Psoas muscle (tissue), 8 donors: ENCODE data around the gene BAK1. TPM values are rescaled to one million over a fixed set of nuclear protein-coding genes. Genes with fewer than 3 reads are reported as not detected.

Source experiments
- ATAC-seq, 4 donors: fragments of 200-7000 bp; cut with Tn5 transposase; one replicate each; pipeline ENCODE4 v1.9.1; 2020; ENCODE audit warnings: moderate library complexity in 3 of 4, mild to moderate bottlenecking in 2 of 4
- DNase-seq, 2 donors: peaks; one replicate each; pipeline ENCODE4 v3.0.0-alpha.2; 2020
- H3K27ac ChIP-seq: fragments of 200-600 bp; one replicate; pipeline ENCODE4 v1.8.0; 2022
- H3K27me3 ChIP-seq, 3 donors: fragments of 200-600 bp in 1 of 3; one replicate each; pipeline versions ENCODE4 v1.6.1 to v1.8.0; 2013 to 2022; ENCODE audit warnings: low read length in 2 of 3, mild to moderate bottlenecking in 2 of 3, moderate library complexity in 1 of 3; ENCODE audit not compliant: insufficient read depth in 3 of 3
- H3K36me3 ChIP-seq, 2 donors: fragments of 200-600 bp in 1 of 2; one replicate each; pipeline versions ENCODE4 v1.6.1 to v1.8.0; 2013 to 2022; ENCODE audit warnings: low read depth in 1 of 2, mild to moderate bottlenecking in 1 of 2, moderate library complexity in 1 of 2; ENCODE audit not compliant: insufficient read depth in 1 of 2
- H3K4me1 ChIP-seq: fragments of 200-600 bp; one replicate; pipeline ENCODE4 v1.8.0; 2022
- H3K4me3 ChIP-seq: fragments of 200-600 bp; one replicate; pipeline ENCODE4 v1.8.0; 2022; ENCODE audit warnings: mild to moderate bottlenecking
- H3K9me3 ChIP-seq: fragments of 200-600 bp; one replicate; pipeline ENCODE4 v1.8.0; 2022
- CTCF ChIP-seq: fragments of 200-600 bp; IDR thresholded peaks from one replicate; pipeline ENCODE4 v1.8.0; 2022; ENCODE audit warnings: antibody characterized with exemption
- WGBS, 3 donors: extraction: QIAGEN DNeasy Blood & Tissue Kit; methylation state at CpG; one replicate each; pipeline versions ENCODE4 v1.1.6 to v1.1.7; 2013; 5-methylcytosine and 5-hydroxymethylcytosine counted together
- intact Hi-C, 2 donors: fragments of 100-400 bp; cut with DNase I; formaldehyde crosslinking; loops; one replicate each; pipeline versions ENCODE4 v1.11.0 to v1.14.2; 2022
- polyA plus RNA-seq, 3 donors: library from polyadenylated mRNA; stranded (reverse); fragments of 200-250 nt; gene quantifications; one replicate each; pipeline ENCODE4 v1.2.3, GENCODE V29; 2013
- total RNA-seq, 4 donors: library from RNA; stranded (reverse); fragmentation: NEBNext Ultra II Directional in 2 of 4; extraction: Animal tissue kit (Norgen Biotek cat#: 25700) in 2 of 4; gene quantifications; one replicate each; pipeline versions ENCODE4 v1.2.1 to v1.2.4, GENCODE V29; 2021 to 2023
- donor health status: healthy with polysubstance abuse.
- donor health status: DM: no; HTN: no; CAD: no; lungs with moderate emphysema.
- donor health status: Bipolar disorder and iron deficiency.
- donor health status: healthy.
- donor health status: DM: yes; HTN: yes; CAD: no.
- donor health status: DM: no; HTN: no; CAD: no.
- donor health status: DM: no; HTN: no; CAD: no.
- donor health status: DM: yes; HTN: yes; CAD: no.

BAK1 gene
- total and polyA plus RNA-seq, 7 donors, result 10.3 to 55.9 (median 19.8) TPM

- Histone ChIP-seq H3K36me3 (no peaks in the 10 kb centered on the region), H3K9me3 (no peaks in the 10 kb centered on the region), H3K27ac (peak overlapping the region; percentile 91), H3K27me3 (no peaks in the 10 kb centered on the region), H3K4me1 (peaks cover 28% of the 10 kb centered on the region), H3K4me3 (no peak overlapping the region)
- ATAC-seq, result no peak
- intact Hi-C loops, result loop anchor here (5.0 to 10.0 kb wide), 5 partner anchors 43 to 565 kb away; no protein-coding TSS in a partner anchor
- TF ChIP-seq CTCF, result no peak
- DNase-seq, result no peak
- 37 to 51% (median 49%) methylated on average over 4 of the region's 4 CpGs for WGBS, 3 donors
These were observed 9.3 kb upstream of the BAK1 start for GRCh38 chr6:33589392-33589730.

DNA sequence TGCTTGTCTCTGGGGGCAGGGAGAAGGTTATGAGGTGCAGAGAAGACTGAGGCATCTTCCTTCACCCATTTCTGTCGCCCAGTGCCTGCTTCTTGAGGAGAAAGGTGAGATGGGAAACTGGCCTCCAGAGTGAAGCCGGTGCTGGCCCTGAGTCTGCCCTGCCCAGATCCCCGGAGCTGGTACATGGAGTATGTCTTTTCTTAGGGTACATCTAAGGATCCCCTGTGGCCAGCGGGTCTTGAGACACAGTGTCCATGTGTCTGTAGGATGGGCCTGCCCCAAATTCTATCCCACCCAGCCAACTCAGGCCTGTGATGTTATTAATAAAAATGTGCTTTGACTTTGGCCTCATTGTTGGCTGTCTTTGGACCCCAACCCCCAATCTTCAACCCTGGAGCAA lies 8.8 kb upstream of the BAK1 start:
- Histone ChIP-seq H3K9me3 (no peaks in the 10 kb centered on the region), H3K4me1 (peaks cover 28% of the 10 kb centered on the region), H3K4me3 (no peak overlapping the region), H3K27me3 (no peaks in the 10 kb centered on the region), H3K27ac (peak overlapping the region; percentile 91), H3K36me3 (no peaks in the 10 kb centered on the region)
- 87 to 93% (median 87%) methylated on average over 4 of the region's 4 CpGs for WGBS, 3 donors
- TF ChIP-seq CTCF, result no peak
- DNase-seq (no peak), ATAC-seq (no peak)
- intact Hi-C loops, result loop anchor here (5.0 to 10.0 kb wide), 5 partner anchors 43 to 566 kb away; no protein-coding TSS in a partner anchor

DNA sequence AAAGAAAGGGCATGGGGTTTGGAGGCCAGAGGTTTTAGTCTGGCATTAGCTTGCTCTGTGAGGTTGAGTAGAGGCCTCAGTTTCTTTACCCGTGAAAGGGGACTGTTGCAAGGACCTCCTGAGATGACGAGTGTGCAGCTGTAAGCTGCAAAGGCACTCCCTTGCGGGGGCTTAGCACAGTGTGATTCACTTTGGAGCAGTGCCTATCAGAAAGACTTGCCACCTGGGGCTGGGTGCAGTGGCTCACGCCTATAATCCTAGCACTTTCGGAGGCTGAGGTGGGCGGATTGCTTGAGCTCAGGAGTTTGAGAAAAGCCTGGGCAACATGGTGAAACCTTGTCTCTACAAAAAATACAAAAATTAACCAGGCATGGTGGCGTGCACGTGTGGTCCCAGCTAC lies 7.5 kb upstream of the BAK1 start:
- no peak overlapping the region for H3K27ac ChIP-seq
- no peak for TF ChIP-seq CTCF
- no peak for ATAC-seq
- 93 to 96% (median 95%) methylated on average over 8 of the region's 8 CpGs for whole genome bisulfite sequencing, 3 donors
- H3K27me3 ChIP-seq, result no peaks in the 10 kb centered on the region
- no peaks in the 10 kb centered on the region for H3K9me3 ChIP-seq
- no peak for DNase-seq
- H3K4me3 ChIP-seq, result no peak overlapping the region
- no peaks in the 10 kb centered on the region for H3K36me3 ChIP-seq
- H3K4me1 ChIP-seq, result peaks cover 28% of the 10 kb centered on the region
- intact Hi-C loops, result loop anchor here (5.0 to 10.0 kb wide), 5 partner anchors 45 to 567 kb away; no protein-coding TSS in a partner anchor

DNA sequence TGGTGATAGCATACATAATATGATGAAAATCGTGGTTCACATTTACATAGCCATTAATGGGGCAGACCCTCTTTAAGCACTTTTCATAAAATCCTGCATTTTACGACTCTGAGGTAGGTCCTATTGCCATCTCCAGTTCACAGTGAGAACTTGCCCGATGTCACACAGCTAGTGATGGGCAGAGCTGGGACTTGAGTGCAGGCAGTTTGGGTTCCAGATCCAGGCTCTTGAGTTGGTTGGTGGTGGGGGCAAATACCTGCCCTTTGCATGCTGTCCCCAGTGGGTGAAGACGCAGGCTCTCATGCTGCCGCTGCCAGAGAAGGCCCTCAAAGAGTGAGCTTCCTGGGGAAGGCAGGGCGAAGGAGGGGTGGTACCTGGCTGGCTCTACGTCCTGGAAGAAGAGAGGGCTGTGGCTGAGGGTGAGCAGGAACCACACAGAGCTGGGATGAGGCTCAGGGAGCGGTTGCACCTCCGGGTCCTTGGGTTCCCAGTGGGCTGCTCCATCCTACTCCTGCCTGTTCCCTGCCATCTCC lies 6.1 kb upstream of the BAK1 start:
- DNase-seq, result no peak
- ATAC-seq, result no peak
- Histone ChIP-seq H3K27ac (no peak overlapping the region), H3K9me3 (no peaks in the 10 kb centered on the region), H3K27me3 (no peaks in the 10 kb centered on the region), H3K4me3 (peak overlapping the region; percentile 39), H3K36me3 (no peaks in the 10 kb centered on the region), H3K4me1 (peaks cover 26% of the 10 kb centered on the region)
- 75 to 86% (median 77%) methylated on average over 9 of the region's 9 CpGs for WGBS, 3 donors
- intact Hi-C loops, result loop anchor here (5.0 to 10.0 kb wide), 5 partner anchors 46 to 569 kb away; no protein-coding TSS in a partner anchor
- TF ChIP-seq CTCF, result no peak
